Immature natural killer cell (primary cell): ENCODE results near the gene PPP2R3B. TPM values are rescaled to one million over a fixed set of nuclear protein-coding genes. Genes with fewer than 3 reads are reported as not detected.

Source experiments
- DNase-seq, 3 donors: peaks; one replicate each; pipeline ENCODE4 v3.0.0; 2022; ENCODE audit warnings: mixed read lengths in 1 of 3
- H3K27ac Mint-ChIP-seq, 6 donors: one replicate each; pipeline ENCODE4 v1.8.0; 2020; ENCODE audit warnings: mixed read lengths in 6 of 6, mild to moderate bottlenecking in 5 of 6, inconsistent platforms in 4 of 6, moderate library complexity in 3 of 6
- H3K27me3 Mint-ChIP-seq, 3 donors: one replicate each; pipeline ENCODE4 v1.8.0; 2020 to 2021; ENCODE audit warnings: low read depth in 3 of 3, mild to moderate bottlenecking in 3 of 3, mixed read lengths in 3 of 3, moderate library complexity in 3 of 3, inconsistent platforms in 1 of 3
- H3K36me3 Mint-ChIP-seq, 3 donors: one replicate each; pipeline ENCODE4 v1.8.0; 2020; ENCODE audit warnings: mixed read lengths in 3 of 3, inconsistent platforms in 2 of 3, mild to moderate bottlenecking in 2 of 3
- H3K4me1 Mint-ChIP-seq, 2 donors: one replicate each; pipeline ENCODE4 v1.8.0; 2020; ENCODE audit warnings: inconsistent platforms in 2 of 2, mild to moderate bottlenecking in 2 of 2, mixed read lengths in 2 of 2, moderate library complexity in 1 of 2
- H3K4me3 Mint-ChIP-seq, 5 donors: one replicate each; pipeline ENCODE4 v1.8.0; 2020; ENCODE audit warnings: mild to moderate bottlenecking in 5 of 5, mixed read lengths in 5 of 5, inconsistent platforms in 3 of 5, moderate library complexity in 3 of 5
- H3K9me3 Mint-ChIP-seq, 6 donors: one replicate each; pipeline ENCODE4 v1.8.0; 2020; ENCODE audit warnings: mild to moderate bottlenecking in 6 of 6, mixed read lengths in 6 of 6, inconsistent platforms in 4 of 6, moderate library complexity in 3 of 6
- polyA plus RNA-seq, 3 donors: library from polyadenylated mRNA; unstranded; fragments of 300-500 nt; fragmentation: Illumina TruSeq; gene quantifications; one replicate each; pipeline ENCODE4 v1.2.3, GENCODE V29; 2021

Gene PPP2R3B
- polyA plus RNA-seq, 3 donors from 2014 or later, result 2.8 to 5.1 (median 4.2) TPM

GRCh38 chrX:372856-373640 lies 13.7 kb downstream of the PPP2R3B start:
- DNase-seq, result no peak
- H3K9me3 Mint-ChIP-seq, result peaks cover 0 to 1% (median 0%) of the 10 kb centered on the region in 6 donors

GRCh38 chrX:371907-372306 lies 14.8 kb downstream of the PPP2R3B start:
- peak overlapping the region in 2 of 5 donors; percentile 54 to 59 for H3K4me3 Mint-ChIP-seq

More at GRCh38 chrX:372856-373640, 13.7 kb downstream of the PPP2R3B start:
- peaks cover 0 to 4% (median 0%) of the 10 kb centered on the region in 3 donors for H3K36me3 Mint-ChIP-seq
- H3K27me3 Mint-ChIP-seq, result peaks cover 16 to 21% (median 18%) of the 10 kb centered on the region in 3 donors
- H3K4me1 Mint-ChIP-seq, result peaks cover 19 to 20% of the 10 kb centered on the region in 2 donors
- no peak overlapping the region for H3K27ac Mint-ChIP-seq
- H3K4me3 Mint-ChIP-seq, result no peak overlapping the region

GRCh38 chrX:370963-371745 lies 15.6 kb downstream of the PPP2R3B start:
- Mint-ChIP-seq H3K4me3 (no peak overlapping the region), H3K36me3 (peaks cover 0 to 4% (median 0%) of the 10 kb centered on the region in 3 donors), H3K4me1 (peaks cover 20 to 26% of the 10 kb centered on the region in 2 donors), H3K27me3 (peaks cover 16 to 21% (median 18%) of the 10 kb centered on the region in 3 donors), H3K27ac (no peak overlapping the region), H3K9me3 (peaks cover 0 to 1% (median 0%) of the 10 kb centered on the region in 6 donors)
- no peak for DNase-seq

More at GRCh38 chrX:371907-372306, 14.8 kb downstream of the PPP2R3B start:
- Mint-ChIP-seq H3K27ac (no peak overlapping the region), H3K36me3 (peaks cover 0 to 4% (median 0%) of the 10 kb centered on the region in 3 donors), H3K4me1 (peaks cover 20 to 26% of the 10 kb centered on the region in 2 donors), H3K9me3 (peaks cover 0 to 1% (median 0%) of the 10 kb centered on the region in 6 donors), H3K27me3 (peaks cover 16 to 21% (median 18%) of the 10 kb centered on the region in 3 donors)
- DNase-seq, result no peak

GRCh38 chrX:370244-370962 lies 16.3 kb downstream of the PPP2R3B start:
- Mint-ChIP-seq H3K4me3 (no peak overlapping the region), H3K4me1 (peaks cover 18 to 23% of the 10 kb centered on the region in 2 donors), H3K9me3 (peaks cover 0 to 1% (median 0%) of the 10 kb centered on the region in 6 donors), H3K27ac (no peak overlapping the region), H3K36me3 (peaks cover 0 to 4% (median 0%) of the 10 kb centered on the region in 3 donors), H3K27me3 (peaks cover 14 to 18% (median 16%) of the 10 kb centered on the region in 3 donors)
- DNase-seq, result no peak

- Mint-ChIP-seq H3K36me3 (peaks cover 0 to 4% (median 0%) of the 10 kb centered on the region in 3 donors), H3K27ac (no peak overlapping the region), H3K27me3 (peaks cover 6 to 12% (median 10%) of the 10 kb centered on the region in 3 donors), H3K4me1 (peaks cover 12 to 15% of the 10 kb centered on the region in 2 donors), H3K9me3 (no peaks in the 10 kb centered on the region), H3K4me3 (no peak overlapping the region)
- no peak for DNase-seq
These were observed 17.1 kb downstream of the PPP2R3B start for GRCh38 chrX:369563-370101.

GRCh38 chrX:368811-369562 lies 17.7 kb downstream of the PPP2R3B start:
- H3K27ac Mint-ChIP-seq, result no peak overlapping the region

GRCh38 chrX:367866-368265 lies 18.8 kb downstream of the PPP2R3B start:
- H3K27ac Mint-ChIP-seq, result no peak overlapping the region
- H3K4me1 Mint-ChIP-seq, result peaks cover 10 to 12% of the 10 kb centered on the region in 2 donors
- H3K27me3 Mint-ChIP-seq, result peaks cover 6 to 9% (median 8%) of the 10 kb centered on the region in 3 donors
- H3K9me3 Mint-ChIP-seq, result no peaks in the 10 kb centered on the region
- DNase-seq, result no peak
- peaks cover 0 to 4% (median 0%) of the 10 kb centered on the region in 3 donors for H3K36me3 Mint-ChIP-seq
- no peak overlapping the region for H3K4me3 Mint-ChIP-seq

More at GRCh38 chrX:368811-369562, 17.7 kb downstream of the PPP2R3B start:
- Mint-ChIP-seq H3K27me3 (peaks cover 6 to 9% (median 7%) of the 10 kb centered on the region in 3 donors), H3K36me3 (peaks cover 0 to 4% (median 0%) of the 10 kb centered on the region in 3 donors), H3K4me3 (no peak overlapping the region), H3K9me3 (no peaks in the 10 kb centered on the region), H3K4me1 (peaks cover 8 to 12% of the 10 kb centered on the region in 2 donors)
- DNase-seq, result no peak

GRCh38 chrX:367349-367748 lies 19.4 kb downstream of the PPP2R3B start:
- Mint-ChIP-seq H3K27me3 (peaks cover 4 to 8% (median 7%) of the 10 kb centered on the region in 3 donors), H3K9me3 (peaks cover 0 to under 1% (median 0%) of the 10 kb centered on the region in 6 donors), H3K4me1 (peaks cover 9 to 10% of the 10 kb centered on the region in 2 donors), H3K36me3 (peaks cover 1 to 3% (median 1%) of the 10 kb centered on the region in 3 donors), H3K4me3 (no peak overlapping the region), H3K27ac (no peak overlapping the region)
- DNase-seq, result no peak

GRCh38 chrX:363621-364375 lies 22.9 kb downstream of the PPP2R3B start:
- H3K4me1 Mint-ChIP-seq, result peaks cover 3 to 6% of the 10 kb centered on the region in 2 donors
- H3K27me3 Mint-ChIP-seq, result peaks cover 0 to 1% (median 1%) of the 10 kb centered on the region in 3 donors
- DNase-seq, result no peak
- H3K9me3 Mint-ChIP-seq, result peaks cover 0 to 16% (median 4%) of the 10 kb centered on the region in 6 donors
- H3K27ac Mint-ChIP-seq, result no peak overlapping the region
- H3K4me3 Mint-ChIP-seq, result no peak overlapping the region
- H3K36me3 Mint-ChIP-seq, result peaks cover 8 to 22% (median 11%) of the 10 kb centered on the region in 3 donors

GRCh38 chrX:362937-363620 lies 23.6 kb downstream of the PPP2R3B start:
- no peak overlapping the region for H3K27ac Mint-ChIP-seq
- no peak overlapping the region for H3K4me3 Mint-ChIP-seq

GRCh38 chrX:362351-362750 lies 24.4 kb downstream of the PPP2R3B start:
- Mint-ChIP-seq H3K36me3 (peaks cover 12 to 26% (median 15%) of the 10 kb centered on the region in 3 donors), H3K4me3 (no peak overlapping the region)
- DNase-seq, result no peak

More at GRCh38 chrX:362937-363620, 23.6 kb downstream of the PPP2R3B start:
- no peak for DNase-seq
- H3K36me3 Mint-ChIP-seq, result peaks cover 8 to 22% (median 11%) of the 10 kb centered on the region in 3 donors
- H3K9me3 Mint-ChIP-seq, result peaks cover 0 to 16% (median 4%) of the 10 kb centered on the region in 6 donors
- H3K27me3 Mint-ChIP-seq, result peaks cover 0 to 1% (median 1%) of the 10 kb centered on the region in 3 donors
- peaks cover 3 to 6% of the 10 kb centered on the region in 2 donors for H3K4me1 Mint-ChIP-seq

More at GRCh38 chrX:362351-362750, 24.4 kb downstream of the PPP2R3B start:
- Mint-ChIP-seq H3K27me3 (peaks cover 0 to 4% (median 1%) of the 10 kb centered on the region in 3 donors), H3K4me1 (peaks cover 5 to 6% of the 10 kb centered on the region in 2 donors), H3K27ac (no peak overlapping the region), H3K9me3 (peaks cover 0 to 19% (median 4%) of the 10 kb centered on the region in 6 donors)
